HG02840 (cell line): ENCODE results near the gene ANKRD34C.
"Not testable (repeated sequence)": the region's sequence is repeated elsewhere in the genome, so short reads cannot be mapped to it uniquely, and the experiment has no call there.

Source experiments
- ATAC-seq: cut with Tn5 transposase; IDR thresholded peaks from one replicate; pipeline ENCODE4 v1.9.1; 2021; ENCODE audit warnings: mild to moderate bottlenecking, moderate library complexity, moderate number of reproducible peaks; ENCODE audit not compliant: unreplicated experiment, low FRiP score

The ANKRD34C gene

DNA sequence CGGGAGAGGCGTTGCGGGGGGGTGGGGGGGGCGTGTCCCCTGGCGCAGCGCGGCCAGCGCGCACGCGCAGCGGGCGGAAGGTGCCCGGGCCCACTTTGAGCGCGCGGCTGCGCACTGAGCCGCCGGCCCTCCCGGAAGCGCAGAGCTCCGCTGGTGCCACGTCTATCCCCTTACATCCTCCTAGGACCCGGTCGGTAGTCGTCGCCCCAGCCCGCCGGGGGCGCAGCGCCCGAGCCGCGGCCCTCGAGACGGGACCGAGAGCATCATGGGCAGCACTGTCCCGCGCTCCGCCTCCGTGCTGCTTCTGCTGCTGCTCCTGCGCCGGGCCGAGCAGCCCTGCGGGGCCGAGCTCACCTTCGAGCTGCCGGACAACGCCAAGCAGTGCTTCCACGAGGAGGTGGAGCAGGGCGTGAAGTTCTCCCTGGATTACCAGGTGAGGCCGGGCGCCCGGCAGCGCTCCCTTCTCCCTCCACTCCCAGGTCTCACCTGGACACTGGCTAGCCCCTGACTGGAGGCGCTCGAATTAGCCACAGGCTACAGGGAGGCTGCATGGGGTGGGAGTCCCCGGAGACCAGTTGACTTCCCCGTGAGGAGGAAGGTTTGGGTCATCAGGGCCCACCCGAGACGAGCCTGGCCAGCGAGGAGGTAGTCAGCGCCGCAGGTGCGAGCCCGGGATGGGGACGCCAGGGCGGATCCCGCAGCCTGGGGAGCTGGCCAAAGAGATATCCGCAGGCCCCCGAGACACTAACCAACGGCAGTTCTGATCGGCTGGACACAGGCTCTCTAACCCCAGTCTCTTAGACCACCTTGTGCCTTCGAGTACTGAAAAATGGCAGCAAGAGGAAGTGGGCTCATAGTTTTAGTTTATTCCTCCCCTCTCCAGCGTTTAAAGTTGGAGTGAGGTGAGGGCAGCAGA is 28.7 kb downstream of the ANKRD34C start, which contains the start of gene TMED3:
TSS of gene TMED3 (plus strand) at position 128 of the 916 bp plus-strand sequence. CDS start at position 266, 138 bp downstream.
- ATAC-seq = peak; percentile 83

DNA sequence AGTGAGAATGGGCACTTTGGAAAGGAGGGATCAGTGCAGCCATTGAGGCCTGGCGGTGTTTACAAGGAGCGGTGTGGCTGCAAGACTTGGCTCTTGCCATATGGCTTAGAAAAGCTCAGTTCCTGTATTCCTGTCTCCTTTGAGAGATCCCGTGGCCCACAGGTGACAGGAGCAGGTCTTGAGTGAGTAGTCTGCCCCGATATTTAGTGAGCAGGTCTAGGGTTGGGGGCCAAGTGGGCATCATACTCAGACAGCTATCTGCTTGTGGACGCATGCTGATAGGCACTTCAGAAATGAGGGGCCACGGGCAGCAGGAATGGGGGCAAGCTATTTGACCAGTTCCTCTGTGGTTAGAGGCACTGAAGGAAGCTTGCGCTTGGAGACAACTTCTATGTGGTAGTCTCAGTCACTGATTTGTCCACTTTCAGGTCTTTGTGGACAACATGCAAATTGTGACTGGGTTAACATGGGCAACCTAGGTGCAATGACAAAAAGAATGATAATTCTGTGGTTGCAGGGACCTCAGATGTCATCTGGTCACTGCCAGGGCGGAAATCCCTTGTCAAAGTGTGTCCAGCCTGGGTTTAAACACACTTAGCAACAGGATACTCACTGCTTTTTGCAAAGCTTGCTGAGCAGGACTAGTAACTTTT is 29.5 kb downstream of the ANKRD34C start:
- ATAC-seq = no peak

DNA sequence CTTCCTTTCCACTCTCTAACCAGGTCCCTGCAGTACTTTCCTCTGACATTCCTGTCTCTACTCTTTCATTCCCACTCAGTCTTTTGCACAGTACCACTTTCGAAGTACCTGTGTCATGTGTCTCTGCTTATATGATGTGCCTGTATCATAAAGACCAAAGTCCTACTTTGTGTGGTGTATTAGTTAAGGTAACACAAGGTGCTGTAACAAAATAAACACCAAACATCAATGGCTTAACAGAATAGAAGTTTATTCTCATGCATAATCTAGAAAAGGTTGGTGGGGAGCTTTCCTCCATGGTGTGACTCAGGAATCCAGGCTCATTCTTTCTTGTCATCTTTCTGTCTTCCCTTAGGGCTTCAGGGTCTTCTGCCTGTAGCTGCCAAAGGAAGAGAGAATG is 31.7 kb downstream of the ANKRD34C start:
- ATAC-seq = no peak

DNA sequence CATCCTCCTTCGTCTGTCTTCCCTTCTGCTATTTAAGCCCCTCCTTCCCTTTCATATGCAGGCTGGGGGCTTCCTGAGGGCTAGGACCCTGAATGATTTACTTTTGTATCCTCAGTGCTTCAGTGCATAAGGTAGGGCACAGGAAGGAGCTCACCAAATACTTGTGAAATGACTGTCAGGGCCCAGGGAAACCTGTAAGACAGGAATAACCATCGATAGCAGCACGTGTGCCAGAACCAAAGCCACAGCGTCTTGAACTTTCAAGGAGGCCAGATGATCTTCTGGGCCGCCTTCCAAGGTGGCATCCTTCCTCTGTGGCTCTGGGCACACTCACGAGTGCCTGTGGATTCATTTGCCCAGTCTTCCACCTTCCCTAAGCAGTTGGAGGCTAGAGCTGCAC is 32.3 kb downstream of the ANKRD34C start:
- no peak for ATAC-seq

DNA sequence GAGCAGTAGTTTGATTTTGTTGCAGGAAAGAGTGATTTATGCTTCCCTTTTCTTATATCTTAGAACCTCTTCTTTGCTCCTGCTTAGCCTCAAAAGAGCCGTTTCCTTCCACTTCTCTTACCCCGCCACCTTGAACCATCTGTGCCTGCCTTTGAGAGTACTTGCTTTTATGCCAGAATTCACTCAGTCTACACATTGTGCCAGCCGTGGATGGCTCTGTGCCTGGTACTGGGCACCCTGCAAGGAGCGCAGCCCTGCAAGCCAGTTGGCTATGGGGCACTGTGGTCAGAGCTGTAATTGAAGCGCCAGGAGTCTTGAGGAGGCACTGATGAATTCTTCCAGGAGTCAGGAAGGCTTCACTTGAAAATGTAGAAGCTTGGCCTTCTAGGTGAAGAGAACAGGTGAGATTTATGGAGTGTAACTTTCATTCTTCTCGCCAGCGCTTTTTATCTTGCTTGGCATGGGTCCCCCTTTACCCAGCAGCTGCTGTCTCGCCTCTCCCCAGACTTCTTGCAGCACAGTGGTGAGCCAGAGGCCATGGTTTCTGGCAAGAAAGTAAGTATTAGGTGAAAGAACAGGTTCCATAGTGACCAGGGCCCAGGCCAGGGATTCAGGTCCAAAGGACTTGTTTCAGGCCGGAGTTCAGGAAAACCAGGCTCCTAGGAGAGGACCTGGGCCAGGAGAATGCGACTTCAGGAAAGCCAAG is 33.3 kb downstream of the ANKRD34C start:
- ATAC-seq = no peak

DNA sequence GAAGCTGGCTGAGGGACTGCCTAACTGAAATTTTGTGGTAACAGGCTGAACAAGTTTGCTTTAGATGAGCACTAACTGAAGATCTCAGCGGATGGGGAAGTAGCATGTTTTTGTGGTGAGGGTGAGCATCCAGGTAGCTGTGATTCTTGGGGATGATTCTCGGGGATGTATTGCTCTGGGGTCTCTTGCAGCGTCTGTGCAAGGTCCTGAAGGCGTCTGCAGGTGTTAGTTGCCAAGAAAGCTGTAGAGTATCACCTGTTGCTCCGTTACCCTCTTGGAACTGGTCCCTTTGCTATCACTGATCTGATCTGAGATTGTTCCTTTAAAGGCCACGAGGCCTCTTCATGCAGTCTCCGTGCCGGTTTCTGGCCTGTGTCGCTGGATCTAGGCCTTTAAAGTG is 34.3 kb downstream of the ANKRD34C start:
- no peak for ATAC-seq

DNA sequence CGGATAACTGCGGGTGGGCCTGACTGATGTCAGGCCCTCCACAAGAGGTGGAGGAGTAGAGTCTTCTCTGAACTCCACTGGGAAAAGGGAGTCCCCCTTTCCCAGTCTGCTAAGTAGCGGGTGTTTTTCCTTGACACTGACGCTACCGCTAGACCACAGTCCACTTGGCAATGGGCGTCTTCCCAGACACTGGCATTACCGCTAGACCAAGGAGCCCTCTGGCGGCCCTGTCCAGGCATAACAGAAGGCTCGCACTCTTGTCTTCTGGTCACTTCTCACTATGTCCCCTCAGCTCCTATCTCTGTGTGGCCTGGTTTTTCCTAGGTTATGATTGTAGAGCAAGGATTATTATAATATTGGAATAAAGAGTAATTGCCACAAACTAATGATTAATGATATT is 37.5 kb downstream of the ANKRD34C start:
- not testable (repeated sequence) for ATAC-seq

DNA sequence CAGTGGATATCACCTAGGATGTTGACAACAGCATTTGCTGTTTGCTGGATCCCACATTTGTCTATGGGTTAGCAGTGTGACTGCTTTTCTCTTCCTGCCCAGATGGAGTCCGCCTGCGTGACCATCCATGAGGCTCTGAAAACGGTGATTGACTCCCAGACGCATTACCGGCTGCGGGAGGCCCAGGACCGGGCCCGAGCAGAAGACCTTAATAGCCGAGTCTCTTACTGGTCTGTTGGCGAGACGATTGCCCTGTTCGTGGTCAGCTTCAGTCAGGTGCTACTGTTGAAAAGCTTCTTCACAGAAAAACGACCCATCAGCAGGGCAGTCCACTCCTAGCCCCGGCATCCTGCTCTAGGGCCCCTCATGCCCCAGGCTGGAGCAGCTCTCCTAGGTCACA is 39.4 kb downstream of the ANKRD34C start:
- ATAC-seq = no peak

DNA sequence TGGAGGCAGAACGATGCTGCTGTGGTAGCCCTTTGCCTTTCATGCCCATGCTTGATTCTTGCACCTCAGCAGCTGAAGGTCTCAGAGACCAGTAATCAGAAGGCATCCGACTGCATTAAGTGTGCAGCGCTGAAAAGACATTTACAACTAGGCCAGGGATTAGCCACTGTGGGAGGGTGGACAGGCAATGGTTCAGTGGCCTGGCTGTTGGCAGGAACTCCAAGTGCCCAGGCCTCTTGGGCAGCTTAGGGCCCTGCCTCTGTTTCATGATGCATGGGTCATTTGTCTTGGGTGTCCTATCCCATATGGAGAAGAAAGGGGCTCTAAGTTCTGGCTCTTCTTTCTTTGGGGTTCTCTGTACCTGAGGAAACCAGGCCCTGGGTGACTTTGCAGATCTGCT is 39.8 kb downstream of the ANKRD34C start:
- no peak for ATAC-seq

DNA sequence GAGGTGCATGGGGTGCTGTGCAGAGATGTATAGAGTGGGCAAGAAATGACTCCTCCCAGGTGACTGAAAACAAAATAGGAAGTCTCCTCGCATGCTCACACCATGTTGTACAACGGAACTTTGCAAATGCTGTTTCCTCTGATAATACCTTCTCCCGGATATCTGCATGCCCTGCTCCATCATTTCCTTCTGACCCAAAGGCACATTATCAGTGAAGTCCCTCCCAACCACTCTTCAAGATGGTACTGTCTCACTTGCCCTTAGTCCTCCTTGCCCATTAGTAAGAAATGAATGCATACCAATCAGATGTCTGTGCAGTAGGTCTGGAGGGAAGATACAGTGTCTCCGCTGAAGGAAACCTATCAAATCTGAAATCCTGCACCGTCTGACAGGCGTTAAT is 40.4 kb downstream of the ANKRD34C start:
- ATAC-seq = no peak

DNA sequence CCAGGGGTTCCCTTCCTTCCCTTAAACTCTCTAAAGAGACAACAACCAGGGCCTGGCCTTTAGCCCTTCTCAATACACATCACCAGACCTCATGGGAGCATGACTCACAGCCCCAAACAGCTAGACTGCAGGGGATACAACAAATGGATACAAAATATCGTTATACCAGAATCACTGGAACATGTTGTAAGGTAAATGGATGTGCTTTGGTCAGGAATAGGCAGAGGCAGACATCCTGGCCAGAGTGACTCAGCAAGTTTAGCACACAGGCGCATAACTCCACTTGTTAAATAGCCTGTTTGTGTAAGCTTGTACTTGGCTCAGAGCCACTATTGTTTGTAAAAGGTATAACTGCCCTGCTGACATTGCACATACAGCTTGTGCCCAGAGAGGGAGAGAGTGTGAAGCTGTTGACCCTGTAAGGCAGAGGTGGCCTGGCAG is 46.7 kb downstream of the ANKRD34C start:
- ATAC-seq = no peak
